Mucosa of descending colon (tissue), 3 donors: ENCODE results near the gene SUSD3. TPM values are rescaled to one million over a fixed set of nuclear protein-coding genes. Genes with fewer than 3 reads are reported as not detected.
A peak's percentile ranks its signal among the peaks of the same experiment; 100 is the strongest.

Experiments
- ATAC-seq: fragments of 200-7000 bp; cut with Tn5 transposase; one replicate; pipeline ENCODE4 v1.9.1; 2020; ENCODE audit warnings: mild to moderate bottlenecking, moderate library complexity
- DNase-seq, 3 donors: peaks; one replicate each; pipeline ENCODE4 v3.0.0-alpha.2; 2020
- H3K36me3 ChIP-seq: fragments of 200-600 bp; one replicate; pipeline ENCODE4 v1.8.0; 2021; ENCODE audit warnings: low read depth, mild to moderate bottlenecking
- H3K4me1 ChIP-seq: fragments of 200-600 bp; one replicate; pipeline ENCODE4 v1.8.0; 2021; ENCODE audit warnings: low read depth, mild to moderate bottlenecking
- H3K4me3 ChIP-seq: fragments of 200-600 bp; one replicate; pipeline ENCODE4 v1.8.0; 2021; ENCODE audit warnings: mild to moderate bottlenecking
- H3K9me3 ChIP-seq: fragments of 200-600 bp; one replicate; pipeline ENCODE4 v1.8.0; 2021; ENCODE audit warnings: mild to moderate bottlenecking
- intact Hi-C, 2 donors: fragments of 100-400 bp; cut with DNase I in 1 of 2; cut with micrococcal nuclease in 1 of 2; formaldehyde crosslinking; loops; one replicate each; pipeline versions ENCODE4 v1.11.0 to v1.11.1; 2022; cut with DNase I, micrococcal nuclease
- total RNA-seq, 3 donors: library from RNA; stranded (reverse); fragmentation: NEBNext Ultra II Directional in 2 of 3; extraction: Animal tissue kit (Norgen Biotek cat#: 25700) in 2 of 3; gene quantifications; one replicate each; pipeline versions ENCODE4 v1.2.1 to v1.2.4, GENCODE V29; 2021 to 2023
- TF ChIP-seq, protein P1 (sequence below): fragments of 200-600 bp; IDR thresholded peaks from one replicate; pipeline ENCODE4 v1.8.0; 2022; ENCODE audit warnings: antibody characterized with exemption, mild to moderate bottlenecking
- donor health status: DM: no; HTN: no; CAD: no; lungs with moderate emphysema.
- donor health status: DM: no; HTN: no; CAD: no.
- donor health status: DM: no; HTN: yes; CAD: no.

The SUSD3 gene
- total RNA-seq, 3 donors from 2014 or later: 1.2 to 2.5 (median 1.8) TPM

DNA sequence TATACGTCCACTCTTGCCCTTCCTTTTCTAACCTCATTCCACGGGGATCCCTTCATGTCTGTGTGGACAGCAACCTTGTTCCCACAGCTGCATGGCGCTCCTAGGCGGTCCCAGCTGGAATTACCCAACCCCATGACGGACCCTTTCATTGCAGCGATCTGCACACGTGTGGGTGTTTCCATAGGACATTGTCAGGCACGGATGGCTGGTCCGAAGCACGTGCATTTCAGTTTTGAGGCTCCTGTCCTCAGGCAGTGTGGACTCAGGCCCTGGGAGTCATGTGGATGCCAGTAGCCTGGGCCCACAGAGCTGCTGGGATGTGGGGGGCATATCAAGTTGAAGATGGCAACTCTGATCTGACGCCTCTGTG lies 52.5 kb downstream of the SUSD3 start:
- intact Hi-C loops: no loop called here
- peak in 2 of 3 donors; percentile 16 to 30 for DNase-seq

DNA sequence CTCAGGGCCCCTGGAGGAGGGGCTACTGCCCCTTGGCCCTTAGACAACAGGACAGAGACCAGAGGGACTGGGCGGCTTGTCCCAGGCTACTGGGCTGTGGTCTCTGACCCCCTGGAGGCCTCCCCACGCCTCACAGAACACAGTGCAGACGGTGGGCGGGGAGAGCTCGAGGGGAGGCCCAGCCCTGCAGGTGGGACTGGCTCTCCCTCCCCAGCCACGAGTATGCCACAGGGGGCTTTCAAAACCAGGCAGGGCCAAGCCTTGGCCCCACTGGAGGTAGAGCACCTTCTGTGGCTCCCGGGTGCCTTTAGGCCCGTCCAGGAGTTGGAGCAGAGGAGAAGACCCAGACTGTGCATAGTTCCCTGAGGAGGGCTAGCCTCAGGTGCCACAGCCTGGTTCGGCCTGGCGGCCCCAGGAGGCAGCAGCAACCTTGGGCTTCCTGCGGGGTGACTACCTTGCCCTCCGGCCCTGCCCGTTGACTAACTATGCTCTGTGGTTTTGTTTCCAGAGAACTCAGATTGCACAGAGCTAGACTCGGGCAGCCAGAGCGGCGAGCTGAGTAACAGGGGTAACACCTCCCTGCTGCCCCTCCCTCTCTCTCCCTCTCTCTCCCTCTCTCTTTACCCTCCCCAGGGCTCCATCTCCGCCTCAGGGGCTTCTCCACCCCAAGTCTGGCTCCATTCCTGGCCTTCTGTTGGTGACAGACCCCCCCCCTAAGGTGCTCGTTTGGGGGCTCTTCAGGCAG lies 53.0 kb downstream of the SUSD3 start:
- Histone ChIP-seq H3K9me3 (no peaks in the 10 kb centered on the region), H3K4me1 (no peaks in the 10 kb centered on the region), H3K4me3 (no peak overlapping the region), H3K36me3 (no peaks in the 10 kb centered on the region)
- TF ChIP-seq, protein P1, sequence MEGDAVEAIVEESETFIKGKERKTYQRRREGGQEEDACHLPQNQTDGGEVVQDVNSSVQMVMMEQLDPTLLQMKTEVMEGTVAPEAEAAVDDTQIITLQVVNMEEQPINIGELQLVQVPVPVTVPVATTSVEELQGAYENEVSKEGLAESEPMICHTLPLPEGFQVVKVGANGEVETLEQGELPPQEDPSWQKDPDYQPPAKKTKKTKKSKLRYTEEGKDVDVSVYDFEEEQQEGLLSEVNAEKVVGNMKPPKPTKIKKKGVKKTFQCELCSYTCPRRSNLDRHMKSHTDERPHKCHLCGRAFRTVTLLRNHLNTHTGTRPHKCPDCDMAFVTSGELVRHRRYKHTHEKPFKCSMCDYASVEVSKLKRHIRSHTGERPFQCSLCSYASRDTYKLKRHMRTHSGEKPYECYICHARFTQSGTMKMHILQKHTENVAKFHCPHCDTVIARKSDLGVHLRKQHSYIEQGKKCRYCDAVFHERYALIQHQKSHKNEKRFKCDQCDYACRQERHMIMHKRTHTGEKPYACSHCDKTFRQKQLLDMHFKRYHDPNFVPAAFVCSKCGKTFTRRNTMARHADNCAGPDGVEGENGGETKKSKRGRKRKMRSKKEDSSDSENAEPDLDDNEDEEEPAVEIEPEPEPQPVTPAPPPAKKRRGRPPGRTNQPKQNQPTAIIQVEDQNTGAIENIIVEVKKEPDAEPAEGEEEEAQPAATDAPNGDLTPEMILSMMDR: no peak
- intact Hi-C loops: no loop called here
- ATAC-seq: no peak
- DNase-seq: peak in 2 of 3 donors; percentile 27 to 59

More for the DNA sequence above, 52.5 kb downstream of the SUSD3 start:
- TF ChIP-seq, protein P1: no peak
- H3K9me3 ChIP-seq: no peaks in the 10 kb centered on the region
- no peak overlapping the region for H3K4me3 ChIP-seq
- H3K36me3 ChIP-seq: no peaks in the 10 kb centered on the region
- no peak for ATAC-seq
- H3K4me1 ChIP-seq: no peaks in the 10 kb centered on the region

DNA sequence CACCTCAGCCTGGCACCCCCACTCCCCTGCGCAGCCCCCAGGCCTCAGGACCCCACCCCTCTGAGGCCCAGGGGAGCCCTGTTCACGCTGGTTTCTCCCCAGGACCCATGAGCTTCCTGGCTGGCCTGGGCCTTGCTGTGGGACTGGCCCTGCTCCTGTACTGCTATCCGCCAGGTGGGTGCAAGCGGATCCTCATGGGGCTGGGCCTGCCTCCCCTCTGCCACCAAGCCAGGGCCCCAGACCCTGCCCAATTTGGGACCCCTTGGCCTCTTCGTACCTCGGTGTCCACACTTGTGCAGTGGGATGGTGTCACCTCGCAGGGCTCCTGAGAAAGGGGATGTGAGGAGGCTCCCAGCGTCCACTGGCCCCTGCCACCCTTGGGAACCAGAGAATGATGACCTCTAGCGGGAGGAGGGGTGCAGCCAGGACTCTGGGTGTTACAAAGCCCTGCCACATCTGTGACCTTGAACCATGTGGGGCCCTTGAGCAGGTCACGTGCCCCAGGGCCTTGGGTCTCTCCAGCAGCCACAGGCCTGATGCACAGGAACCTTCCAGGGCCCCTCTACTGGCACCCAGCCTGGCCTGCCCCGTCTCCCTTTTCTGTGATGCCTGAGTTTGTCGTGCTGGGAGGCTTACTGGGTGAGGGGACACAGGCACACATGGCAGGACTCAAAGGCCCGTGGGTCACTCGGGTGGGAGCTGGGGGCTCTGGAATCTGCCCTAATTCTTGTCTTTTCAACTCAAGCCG lies 53.8 kb downstream of the SUSD3 start:
- Histone ChIP-seq H3K36me3 (no peaks in the 10 kb centered on the region), H3K9me3 (no peaks in the 10 kb centered on the region), H3K4me3 (no peak overlapping the region), H3K4me1 (no peaks in the 10 kb centered on the region)
- DNase-seq (peak in 2 of 3 donors; percentile 42 to 53), ATAC-seq (no peak)
- TF ChIP-seq, protein P1: no peak
- intact Hi-C loops: no loop called here

DNA sequence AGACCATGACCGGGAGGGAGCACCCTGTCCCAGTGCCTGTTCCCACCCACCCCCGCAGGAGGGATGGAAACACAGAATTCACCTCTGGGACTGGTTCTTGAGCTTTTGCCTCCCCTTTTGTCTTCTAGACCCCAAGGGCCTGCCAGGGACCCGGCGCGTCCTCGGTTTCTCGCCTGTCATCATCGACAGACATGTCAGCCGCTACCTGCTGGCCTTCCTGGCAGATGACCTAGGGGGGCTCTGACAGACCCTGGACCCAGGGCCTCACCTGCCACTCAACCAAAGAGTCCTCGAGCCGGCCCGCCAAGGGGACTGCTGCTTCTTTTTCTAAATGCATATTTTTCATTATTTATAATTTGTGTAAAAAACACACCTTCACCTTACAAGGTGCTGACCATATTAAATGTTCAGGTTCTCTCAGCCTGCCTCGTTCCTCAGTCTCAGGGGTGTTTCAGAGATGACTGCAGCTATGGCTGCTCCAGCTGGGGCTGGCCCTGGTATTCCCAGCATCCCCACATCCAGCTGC lies 54.4 kb downstream of the SUSD3 start:
- no peaks in the 10 kb centered on the region for H3K36me3 ChIP-seq
- intact Hi-C loops: no loop called here

DNA sequence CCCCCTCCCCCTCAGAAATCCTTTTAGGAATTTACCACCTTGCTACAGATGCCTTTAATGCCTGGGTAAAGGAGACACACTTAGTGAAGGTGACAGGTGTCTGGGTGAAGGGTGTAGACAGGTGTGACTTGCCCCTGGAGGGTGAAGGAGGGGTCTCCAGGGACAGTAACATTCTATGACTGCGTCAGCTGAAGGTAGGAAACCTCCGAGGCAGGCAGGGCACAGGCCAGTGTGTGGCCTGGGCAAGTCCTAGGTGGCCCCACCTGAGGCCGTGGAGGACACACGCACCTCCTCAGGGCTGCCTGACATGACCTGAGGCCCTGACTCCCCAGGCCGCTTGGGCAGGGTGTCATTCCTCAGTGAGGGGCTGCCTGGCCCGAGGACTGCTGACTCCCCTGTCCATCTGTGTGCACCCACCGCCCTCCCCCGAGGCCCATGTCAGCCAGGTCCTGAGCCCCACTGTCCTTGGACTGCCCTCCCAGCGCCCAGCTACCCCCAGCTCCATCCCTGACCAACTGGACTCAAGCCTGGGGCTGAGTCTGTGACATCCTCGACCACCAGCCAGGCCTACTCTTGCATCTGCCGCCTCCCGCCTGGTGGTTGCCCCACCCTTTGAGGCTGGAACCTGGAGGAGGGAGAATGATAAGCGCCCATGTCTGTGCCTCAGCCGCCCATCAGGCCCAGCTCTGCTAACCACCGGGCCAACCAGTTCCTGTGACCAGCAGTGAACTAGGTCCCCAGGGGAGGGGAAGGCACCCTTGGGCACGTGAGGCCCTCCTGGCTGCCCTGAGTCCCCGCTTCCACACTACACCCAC lies 55.9 kb downstream of the SUSD3 start:
- ATAC-seq: no peak
- no peaks in the 10 kb centered on the region for H3K9me3 ChIP-seq
- DNase-seq: peak in 2 of 3 donors; percentile 26 to 60
- no peaks in the 10 kb centered on the region for H3K4me1 ChIP-seq
- H3K4me3 ChIP-seq: no peak overlapping the region
- TF ChIP-seq, protein P1: no peak
- no peaks in the 10 kb centered on the region for H3K36me3 ChIP-seq
- intact Hi-C loops: no loop called here

More for the DNA sequence above, 54.4 kb downstream of the SUSD3 start:
- DNase-seq (peak in 2 of 3 donors; percentile 24 to 48), ATAC-seq (no peak)
- no peaks in the 10 kb centered on the region for H3K4me1 ChIP-seq
- H3K4me3 ChIP-seq: no peak overlapping the region
- H3K9me3 ChIP-seq: no peaks in the 10 kb centered on the region
- TF ChIP-seq, protein P1: no peak
